ENCODE results near the gene CSNK1D. TPM values are rescaled to one million over a fixed set of nuclear protein-coding genes. Genes with fewer than 3 reads are reported as not detected.

The CSNK1D gene
- total and polyA plus RNA-seq, 10 of the 15 experiments (the other 5 are each of a cell fraction or from before 2014, with no cell fraction given), result 5.7 to 105 (median 58.1) TPM

DNA sequence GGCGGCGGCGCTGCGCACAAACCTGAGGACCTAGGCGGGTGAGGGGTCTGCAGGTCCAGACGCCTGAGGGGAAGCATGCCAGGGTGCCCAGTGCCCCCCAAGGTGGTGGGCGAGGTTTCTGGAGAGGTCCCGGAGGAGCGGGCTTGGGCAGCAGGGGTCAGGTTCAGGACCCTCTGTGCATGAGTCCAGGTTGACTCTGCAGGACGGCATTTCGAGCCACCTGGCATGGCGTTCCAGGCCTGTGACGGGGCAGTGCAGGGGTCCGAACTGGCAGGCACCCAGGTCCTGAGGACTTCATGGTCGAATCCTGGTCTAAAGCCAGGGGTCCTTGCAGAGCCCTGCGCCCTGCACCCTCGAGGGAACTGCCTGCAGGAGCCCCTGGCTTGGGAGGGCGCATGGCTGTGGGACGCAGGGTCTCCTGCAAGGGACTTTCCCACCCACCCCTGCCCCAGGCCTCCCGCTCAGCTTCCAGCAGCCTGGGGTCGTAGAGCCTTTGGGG is 41.1 kb downstream of the CSNK1D start:
- H4K20me1 ChIP-seq (ENCODE audit: control insufficient read depth, insufficient read depth), result no peaks in the 10 kb centered on the region
- H3K4me2 ChIP-seq (ENCODE audit: control insufficient read depth, insufficient read depth), result peak overlapping the region; percentile 79
- ChIA-PET CTCF (interaction anchor here (2.0 kb wide), 1 partner anchor 27 kb away, joined by 8 read pairs; no protein-coding TSS in a partner anchor), POLR2A (interaction anchor here (0.6 to 3.9 kb wide), 4 partner anchors 9 to 65 kb away, joined by 3 to 17 read pairs (median 4); no protein-coding TSS in a partner anchor), SMC1A (ENCODE audit: uncharacterized antibody, unreplicated experiment) (no interaction called here), RAD21 (ENCODE audit: unreplicated experiment) (interaction anchor here (0.9 to 1.0 kb wide), 2 partner anchors 71 to 88 kb away, joined by 3 to 4 read pairs; no protein-coding TSS in a partner anchor)
- peaks cover 0 to 14% of the 10 kb centered on the region in 2 experiments; a peak in 3 of 4 replicates for H3K36me3 ChIP-seq (ENCODE audit: control insufficient read depth in 2 of 2, insufficient read depth in 2 of 2, low read length in 1 of 2)
- TF ChIP-seq, protein P1, sequence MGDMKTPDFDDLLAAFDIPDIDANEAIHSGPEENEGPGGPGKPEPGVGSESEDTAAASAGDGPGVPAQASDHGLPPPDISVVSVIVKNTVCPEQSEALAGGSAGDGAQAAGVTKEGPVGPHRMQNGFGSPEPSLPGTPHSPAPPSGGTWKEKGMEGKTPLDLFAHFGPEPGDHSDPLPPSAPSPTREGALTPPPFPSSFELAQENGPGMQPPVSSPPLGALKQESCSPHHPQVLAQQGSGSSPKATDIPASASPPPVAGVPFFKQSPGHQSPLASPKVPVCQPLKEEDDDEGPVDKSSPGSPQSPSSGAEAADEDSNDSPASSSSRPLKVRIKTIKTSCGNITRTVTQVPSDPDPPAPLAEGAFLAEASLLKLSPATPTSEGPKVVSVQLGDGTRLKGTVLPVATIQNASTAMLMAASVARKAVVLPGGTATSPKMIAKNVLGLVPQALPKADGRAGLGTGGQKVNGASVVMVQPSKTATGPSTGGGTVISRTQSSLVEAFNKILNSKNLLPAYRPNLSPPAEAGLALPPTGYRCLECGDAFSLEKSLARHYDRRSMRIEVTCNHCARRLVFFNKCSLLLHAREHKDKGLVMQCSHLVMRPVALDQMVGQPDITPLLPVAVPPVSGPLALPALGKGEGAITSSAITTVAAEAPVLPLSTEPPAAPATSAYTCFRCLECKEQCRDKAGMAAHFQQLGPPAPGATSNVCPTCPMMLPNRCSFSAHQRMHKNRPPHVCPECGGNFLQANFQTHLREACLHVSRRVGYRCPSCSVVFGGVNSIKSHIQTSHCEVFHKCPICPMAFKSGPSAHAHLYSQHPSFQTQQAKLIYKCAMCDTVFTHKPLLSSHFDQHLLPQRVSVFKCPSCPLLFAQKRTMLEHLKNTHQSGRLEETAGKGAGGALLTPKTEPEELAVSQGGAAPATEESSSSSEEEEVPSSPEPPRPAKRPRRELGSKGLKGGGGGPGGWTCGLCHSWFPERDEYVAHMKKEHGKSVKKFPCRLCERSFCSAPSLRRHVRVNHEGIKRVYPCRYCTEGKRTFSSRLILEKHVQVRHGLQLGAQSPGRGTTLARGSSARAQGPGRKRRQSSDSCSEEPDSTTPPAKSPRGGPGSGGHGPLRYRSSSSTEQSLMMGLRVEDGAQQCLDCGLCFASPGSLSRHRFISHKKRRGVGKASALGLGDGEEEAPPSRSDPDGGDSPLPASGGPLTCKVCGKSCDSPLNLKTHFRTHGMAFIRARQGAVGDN (IDR thresholded peaks at IDR 0.05), result no peak
- no peak for TF ChIP-seq CHD1 (IDR thresholded peaks at IDR 0.05; ENCODE audit: low read depth, low read length)
- TF ChIP-seq ZNF217 (IDR thresholded peaks at IDR 0.05), result no peak
- TF ChIP-seq, protein P2, sequence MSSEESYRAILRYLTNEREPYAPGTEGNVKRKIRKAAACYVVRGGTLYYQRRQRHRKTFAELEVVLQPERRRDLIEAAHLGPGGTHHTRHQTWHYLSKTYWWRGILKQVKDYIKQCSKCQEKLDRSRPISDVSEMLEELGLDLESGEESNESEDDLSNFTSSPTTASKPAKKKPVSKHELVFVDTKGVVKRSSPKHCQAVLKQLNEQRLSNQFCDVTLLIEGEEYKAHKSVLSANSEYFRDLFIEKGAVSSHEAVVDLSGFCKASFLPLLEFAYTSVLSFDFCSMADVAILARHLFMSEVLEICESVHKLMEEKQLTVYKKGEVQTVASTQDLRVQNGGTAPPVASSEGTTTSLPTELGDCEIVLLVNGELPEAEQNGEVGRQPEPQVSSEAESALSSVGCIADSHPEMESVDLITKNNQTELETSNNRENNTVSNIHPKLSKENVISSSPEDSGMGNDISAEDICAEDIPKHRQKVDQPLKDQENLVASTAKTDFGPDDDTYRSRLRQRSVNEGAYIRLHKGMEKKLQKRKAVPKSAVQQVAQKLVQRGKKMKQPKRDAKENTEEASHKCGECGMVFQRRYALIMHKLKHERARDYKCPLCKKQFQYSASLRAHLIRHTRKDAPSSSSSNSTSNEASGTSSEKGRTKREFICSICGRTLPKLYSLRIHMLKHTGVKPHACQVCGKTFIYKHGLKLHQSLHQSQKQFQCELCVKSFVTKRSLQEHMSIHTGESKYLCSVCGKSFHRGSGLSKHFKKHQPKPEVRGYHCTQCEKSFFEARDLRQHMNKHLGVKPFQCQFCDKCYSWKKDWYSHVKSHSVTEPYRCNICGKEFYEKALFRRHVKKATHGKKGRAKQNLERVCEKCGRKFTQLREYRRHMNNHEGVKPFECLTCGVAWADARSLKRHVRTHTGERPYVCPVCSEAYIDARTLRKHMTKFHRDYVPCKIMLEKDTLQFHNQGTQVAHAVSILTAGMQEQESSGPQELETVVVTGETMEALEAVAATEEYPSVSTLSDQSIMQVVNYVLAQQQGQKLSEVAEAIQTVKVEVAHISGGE (CRISPR knock-in tag; IDR thresholded peaks at IDR 0.05), result no peak
- no peak for TF ChIP-seq IRF4 (IDR thresholded peaks at IDR 0.05; ENCODE audit: low read depth, low read length)
- DNase-seq (ENCODE audit: low read depth, low spot score) (no peak), FAIRE-seq (no peak), ATAC-seq (no peak)
- H3K4me1 ChIP-seq (ENCODE audit: control insufficient read depth, insufficient read depth, low read length), result peaks cover 47% of the 10 kb centered on the region
- WGBS (ENCODE audit: insufficient coverage, insufficient replicate concordance, low lambda C conversion rate, missing lambda C conversion rate), result 80% methylated on average over 19 of the region's 21 CpGs
- H3K79me2 ChIP-seq (ENCODE audit: control insufficient read depth, insufficient read depth, low read length), result peaks cover 81% of the 10 kb centered on the region
- H3K9ac ChIP-seq (ENCODE audit: control insufficient read depth, insufficient read depth, low read length), result no peak overlapping the region
- H2AFZ ChIP-seq (ENCODE audit: control insufficient read depth, low read depth, low read length), result no peak overlapping the region
- intact Hi-C loops (cut with micrococcal nuclease; ENCODE audit: unreplicated experiment) (loop anchor here (5.0 kb wide), 1 partner anchor 180 kb away; no protein-coding TSS in a partner anchor), in situ Hi-C loops (cut with MboI) (no loop called here)
- no peaks in the 10 kb centered on the region for H3K27me3 ChIP-seq (replicated peaks in 1 of 2; ENCODE audit: control insufficient read depth in 2 of 2, insufficient read depth in 2 of 2, low read length in 1 of 2)
- no TSS peak for BruUV-seq (replicated peaks)
- H3K9me3 ChIP-seq (replicated peaks; ENCODE audit: control insufficient read depth, insufficient read depth, low read length), result no peaks in the 10 kb centered on the region
- no peak overlapping the region for H3K27ac ChIP-seq (ENCODE audit: control insufficient read depth, insufficient read depth)
- peak overlapping the region; percentile 99 for H3K4me3 ChIP-seq

Data from GM12878 (cell line).